GM03348 (cell line): ENCODE results near the gene KCNS1.

ENCODE experiments used
- DNase-seq: peaks from one replicate; pipeline ENCODE4 v3.0.0; 2012; ENCODE audit warnings: low spot score

Gene KCNS1

GRCh38 chr20:45109634-45110033 is 8.7 kb upstream of the KCNS1 start:
- DNase-seq: no peak

- no peak for DNase-seq
These were observed 4.4 kb upstream of the KCNS1 start for GRCh38 chr20:45105317-45105716.

GRCh38 chr20:45104786-45105185 is 3.9 kb upstream of the KCNS1 start:
- peak; percentile 44 for DNase-seq

- no peak for DNase-seq
These were observed 2.1 kb upstream of the KCNS1 start for GRCh38 chr20:45103072-45103471.

GRCh38 chr20:45101333-45101850 is 465 bp upstream of the KCNS1 start:
- DNase-seq: no peak

GRCh38 chr20:45098103-45098773 is 2.7 kb downstream of the KCNS1 start:
- DNase-seq: peak; percentile 46

- peak; percentile 61 for DNase-seq
These were observed 3.3 kb downstream of the KCNS1 start for GRCh38 chr20:45097485-45098102.

GRCh38 chr20:45096781-45097180 is 4.1 kb downstream of the KCNS1 start:
- DNase-seq: no peak

- DNase-seq: peak; percentile 74
These were observed 5.1 kb downstream of the KCNS1 start for GRCh38 chr20:45095805-45096238.

- no peak for DNase-seq
These were observed 5.9 kb downstream of the KCNS1 start for GRCh38 chr20:45094864-45095574.

GRCh38 chr20:45094201-45094600 is 6.7 kb downstream of the KCNS1 start:
- DNase-seq: no peak

- no peak for DNase-seq
These were observed 8.0 kb downstream of the KCNS1 start for GRCh38 chr20:45092898-45093297.

- DNase-seq: no peak
These were observed 9.6 kb downstream of the KCNS1 start for GRCh38 chr20:45091366-45091765.

GRCh38 chr20:45090481-45090880 is 10.4 kb downstream of the KCNS1 start:
- peak; percentile 52 for DNase-seq

- peak; percentile 71 for DNase-seq
These were observed 12.7 kb downstream of the KCNS1 start for GRCh38 chr20:45088247-45088646.

GRCh38 chr20:45087814-45088213 is 13.1 kb downstream of the KCNS1 start:
- peak; percentile 42 for DNase-seq

GRCh38 chr20:45087097-45087790 is 13.7 kb downstream of the KCNS1 start:
- no peak for DNase-seq

GRCh38 chr20:45085867-45086266 is 15.1 kb downstream of the KCNS1 start:
- no peak for DNase-seq

GRCh38 chr20:45085289-45085688 is 15.6 kb downstream of the KCNS1 start:
- DNase-seq: no peak

- DNase-seq: no peak
These were observed 17.8 kb downstream of the KCNS1 start for GRCh38 chr20:45083127-45083526.

GRCh38 chr20:45082468-45082867 is 18.5 kb downstream of the KCNS1 start:
- DNase-seq: no peak

GRCh38 chr20:45080867-45081624 is 19.9 kb downstream of the KCNS1 start:
- no peak for DNase-seq
